Erythroblast (primary cell): ENCODE measurements around the gene MAP3K7CL.

ENCODE experiments used
- GATA1 ChIP-seq: IDR thresholded peaks from 2 replicates; pipeline ENCODE4 v1.6.1; 2011; ENCODE audit warnings: low read depth, mild to moderate bottlenecking, control low read depth, low read length, moderate library complexity
- POLR2A ChIP-seq: IDR thresholded peaks from 2 replicates; pipeline ENCODE4 v1.6.1; 2011; ENCODE audit warnings: mild to moderate bottlenecking, low read length

- no peak for TF ChIP-seq POLR2A
- no peak for TF ChIP-seq GATA1
Observed at GRCh38 chr21:29082046-29082815, 48.2 kb upstream of the MAP3K7CL start.
